Prostate gland (tissue), 2 donors: ENCODE measurements around the gene TSC22D2.

Experiments
- CTCF ChIP-seq, 4 experiments: fragments of 200-600 bp in 2 of 4; fragments of 450-650 bp in 2 of 4; sonication (generic) in 2 of 4; IDR thresholded peaks; 1 replicate in 3 of 4; 2 replicates in 1 of 4; pipeline ENCODE4 v1.5.1; 2016 to 2019; ENCODE audit warnings: antibody characterized with exemption in 4 of 4, mild to moderate bottlenecking in 2 of 4, moderate library complexity in 2 of 4
- POLR2A ChIP-seq: fragments of 450-650 bp; IDR thresholded peaks from one replicate; pipeline ENCODE4 v1.6.1; 2016; ENCODE audit warnings: antibody characterized with exemption, mild to moderate bottlenecking
- POLR2AphosphoS5 ChIP-seq: sonication (generic); formaldehyde crosslinking; IDR thresholded peaks from one replicate; pipeline ENCODE4 v1.6.1; 2017; ENCODE audit warnings: antibody characterized with exemption

- TF ChIP-seq CTCF (IDR thresholded peaks at IDR 0.05) (no peak), POLR2A (no peak), POLR2AphosphoS5 (no peak)
Observed at GRCh38 chr3:150479370-150479769, 71.3 kb downstream of the TSC22D2 start.
